Uterus (tissue), 2 donors: ENCODE data around the gene PCGF5.
"Not testable (repeated sequence)": the region's sequence is repeated elsewhere in the genome, so short reads cannot be mapped to it uniquely, and the experiment has no call there.

ENCODE experiments used
- POLR2A ChIP-seq, 2 donors: fragments of 450-650 bp; IDR thresholded peaks; one replicate each; pipeline ENCODE4 v1.6.1; 2016; ENCODE audit warnings: antibody characterized with exemption in 2 of 2, mild to moderate bottlenecking in 1 of 2, moderate library complexity in 1 of 2
- TF ChIP-seq, protein P1 (sequence below), 4 experiments: fragments of 200-600 bp in 2 of 4; fragments of 450-650 bp in 2 of 4; sonication (generic) in 2 of 4; IDR thresholded peaks; one replicate each; pipeline ENCODE4 v1.5.1; 2016 to 2019; ENCODE audit warnings: antibody characterized with exemption in 4 of 4, mild to moderate bottlenecking in 2 of 4, moderate library complexity in 1 of 4

DNA sequence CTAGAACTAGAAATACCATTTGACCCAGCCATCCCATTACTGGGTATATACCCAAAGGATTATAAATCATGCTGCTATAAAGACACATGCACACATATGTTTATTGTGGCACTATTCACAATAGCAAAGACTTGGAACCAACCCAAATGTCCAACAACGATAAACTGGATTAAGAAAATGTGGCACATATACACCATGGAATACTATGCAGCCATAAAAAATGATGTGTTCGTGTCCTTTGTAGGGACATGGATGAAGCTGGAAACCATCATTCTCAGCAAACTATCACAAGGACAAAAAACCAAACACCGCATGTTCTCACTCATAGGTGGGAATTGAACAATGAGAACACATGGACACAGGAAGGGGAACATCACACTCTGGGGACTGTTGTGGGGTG, 40.0 kb downstream of the PCGF5 start:
- TF ChIP-seq POLR2A (IDR thresholded peaks at IDR 0.05), result not testable (repeated sequence)
- TF ChIP-seq, protein P1, sequence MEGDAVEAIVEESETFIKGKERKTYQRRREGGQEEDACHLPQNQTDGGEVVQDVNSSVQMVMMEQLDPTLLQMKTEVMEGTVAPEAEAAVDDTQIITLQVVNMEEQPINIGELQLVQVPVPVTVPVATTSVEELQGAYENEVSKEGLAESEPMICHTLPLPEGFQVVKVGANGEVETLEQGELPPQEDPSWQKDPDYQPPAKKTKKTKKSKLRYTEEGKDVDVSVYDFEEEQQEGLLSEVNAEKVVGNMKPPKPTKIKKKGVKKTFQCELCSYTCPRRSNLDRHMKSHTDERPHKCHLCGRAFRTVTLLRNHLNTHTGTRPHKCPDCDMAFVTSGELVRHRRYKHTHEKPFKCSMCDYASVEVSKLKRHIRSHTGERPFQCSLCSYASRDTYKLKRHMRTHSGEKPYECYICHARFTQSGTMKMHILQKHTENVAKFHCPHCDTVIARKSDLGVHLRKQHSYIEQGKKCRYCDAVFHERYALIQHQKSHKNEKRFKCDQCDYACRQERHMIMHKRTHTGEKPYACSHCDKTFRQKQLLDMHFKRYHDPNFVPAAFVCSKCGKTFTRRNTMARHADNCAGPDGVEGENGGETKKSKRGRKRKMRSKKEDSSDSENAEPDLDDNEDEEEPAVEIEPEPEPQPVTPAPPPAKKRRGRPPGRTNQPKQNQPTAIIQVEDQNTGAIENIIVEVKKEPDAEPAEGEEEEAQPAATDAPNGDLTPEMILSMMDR (IDR thresholded peaks at IDR 0.05), result not testable (repeated sequence)
